Sigmoid colon (tissue), 4 donors: ENCODE measurements around the gene FSTL4.

Experiments used
- CTCF ChIP-seq, 4 experiments: fragments of 450-650 bp in 3 of 4; fragments of 200-600 bp in 1 of 4; IDR thresholded peaks; one replicate each; pipeline ENCODE4 v1.5.1; 2016 to 2019; ENCODE audit warnings: antibody characterized with exemption in 4 of 4, mild to moderate bottlenecking in 3 of 4, moderate library complexity in 2 of 4
- POLR2A ChIP-seq, 2 donors: fragments of 450-650 bp; IDR thresholded peaks; one replicate each; pipeline ENCODE4 v1.6.1; 2016; ENCODE audit warnings: antibody characterized with exemption in 2 of 2, mild to moderate bottlenecking in 2 of 2, moderate library complexity in 2 of 2
- POLR2AphosphoS5 ChIP-seq, 4 donors: sonication (generic); formaldehyde crosslinking; IDR thresholded peaks; one replicate each; pipeline ENCODE4 v1.6.1; 2017; ENCODE audit warnings: antibody characterized with exemption in 4 of 4

- TF ChIP-seq CTCF (IDR thresholded peaks at IDR 0.05): no peak
- no peak for TF ChIP-seq POLR2AphosphoS5 (IDR thresholded peaks at IDR 0.05)
- TF ChIP-seq POLR2A (IDR thresholded peaks at IDR 0.05): no peak
Observed at GRCh38 chr5:133348406-133348805, 263.9 kb downstream of the FSTL4 start.
